Keratinocyte (primary cell): ENCODE measurements around the gene MAOB. TPM values are rescaled to one million over a fixed set of nuclear protein-coding genes. Genes with fewer than 3 reads are reported as not detected.

Experiments
- DNase-seq: peaks from one replicate; pipeline ENCODE4 v3.0.0-alpha.2; 2011; ENCODE audit warnings: low read depth, missing footprints, low spot score
- FAIRE-seq: peaks from 2 replicates; lab custom pipeline; 2011; peaks lifted over from hg19 to GRCh38; lab: Jason Lieb, UNC
- H2AFZ ChIP-seq: 2 replicates; pipeline ENCODE4 v1.6.0; 2012; ENCODE audit warnings: low read length, control low read depth, inconsistent platforms; ENCODE audit not compliant: control insufficient read depth
- H3K27ac ChIP-seq: 2 replicates; pipeline ENCODE4 v1.5.1; 2011; ENCODE audit warnings: low read length; ENCODE audit not compliant: control insufficient read depth, insufficient read depth
- H3K27me3 ChIP-seq: 3 replicates; pipeline ENCODE4 v1.6.0; 2011; ENCODE audit warnings: low read length; ENCODE audit not compliant: control insufficient read depth, insufficient read depth; ENCODE audit errors: extremely low read depth
- H3K36me3 ChIP-seq, 2 experiments: 2 replicates in 1 of 2; 3 replicates in 1 of 2; pipeline ENCODE4 v1.5.1; 2011; ENCODE audit warnings: low read length in 2 of 2, mild to moderate bottlenecking in 1 of 2; ENCODE audit not compliant: control insufficient read depth in 2 of 2, insufficient read depth in 2 of 2; ENCODE audit errors: extremely low read depth in 1 of 2
- H3K4me1 ChIP-seq: 3 replicates; pipeline ENCODE4 v1.5.1; 2011; ENCODE audit warnings: low read length; ENCODE audit not compliant: control insufficient read depth, insufficient read depth; ENCODE audit errors: extremely low read depth
- H3K4me2 ChIP-seq: 3 replicates; pipeline ENCODE4 v1.6.0; 2011; ENCODE audit warnings: low read depth, low read length; ENCODE audit not compliant: control insufficient read depth, insufficient read depth; ENCODE audit errors: extremely low read depth
- H3K4me3 ChIP-seq, 3 experiments: fragments of 200-600 bp in 1 of 3; sonication (generic) in 1 of 3; 2 replicates in 2 of 3; 3 replicates in 1 of 3; pipeline ENCODE4 v1.5.1; 2011 to 2016; ENCODE audit warnings: low read length in 3 of 3, mild to moderate bottlenecking in 3 of 3, control low read depth in 2 of 3, inconsistent platforms in 1 of 3, low read depth in 1 of 3, mixed read lengths in 1 of 3, mixed run types in 1 of 3, moderate library complexity in 1 of 3; ENCODE audit not compliant: control insufficient read depth in 2 of 3, insufficient read depth in 2 of 3; ENCODE audit errors: extremely low read depth in 1 of 3
- H3K79me2 ChIP-seq: 2 replicates; pipeline ENCODE4 v1.6.0; 2012; ENCODE audit warnings: low read length; ENCODE audit not compliant: control insufficient read depth, insufficient read depth
- H3K9ac ChIP-seq: 3 replicates; pipeline ENCODE4 v1.6.0; 2011; ENCODE audit warnings: low read length; ENCODE audit not compliant: control insufficient read depth, insufficient read depth; ENCODE audit errors: extremely low read depth
- H3K9me1 ChIP-seq: 3 replicates; pipeline ENCODE4 v1.6.0; 2011; ENCODE audit warnings: low read length; ENCODE audit not compliant: control insufficient read depth, insufficient read depth; ENCODE audit errors: extremely low read depth
- H3K9me3 ChIP-seq: 2 replicates; pipeline ENCODE4 v1.5.1; 2012; ENCODE audit warnings: low read depth, low read length; ENCODE audit not compliant: control insufficient read depth
- H4K20me1 ChIP-seq: 3 replicates; pipeline ENCODE4 v1.6.0; 2011; ENCODE audit warnings: low read length; ENCODE audit not compliant: control insufficient read depth, insufficient read depth; ENCODE audit errors: extremely low read depth
- CTCF ChIP-seq, 3 experiments: IDR thresholded peaks in 1 of 3; conservative IDR thresholded peaks in 1 of 3; optimal IDR thresholded peaks in 1 of 3; 2 replicates in 2 of 3; 3 replicates in 1 of 3; pipeline versions ENCODE3 to v1.5.1; 2011; ENCODE audit warnings: low read length in 3 of 3, mild to moderate bottlenecking in 3 of 3, moderate library complexity in 2 of 3, control low read depth in 1 of 3, inconsistent platforms in 1 of 3; ENCODE audit not compliant: insufficient read depth in 2 of 3; ENCODE audit errors: extremely low read depth in 1 of 3
- EZH2 ChIP-seq: IDR thresholded peaks from one replicate; pipeline ENCODE4 v1.6.1; 2012; ENCODE audit warnings: inconsistent platforms, mild to moderate bottlenecking, low read length, moderate library complexity
- dilution Hi-C: fragments of 300-500 bp; cut with MboI; formaldehyde crosslinking; loops from one replicate; pipeline ENCODE4 v1.7.0; 2020; ENCODE audit warnings: low sequenced_read_pairs; ENCODE audit not compliant: extremely low pct_ligation_motif_present
- polyA plus RNA-seq, 5 experiments: library from polyadenylated mRNA; depleted of rRNA in 3 of 5; stranded (reverse) in 3 of 5; stranded (forward) in 1 of 5; unstranded in 1 of 5; fragments of >200 nt; gene quantifications; 1 replicate in 1 of 5; 2 replicates in 3 of 5; 3 replicates in 1 of 5; pipeline versions ENCODE4 v1.2.1 to v1.2.3, GENCODE V29; 2011 to 2012; ENCODE audit warnings: missing spikeins in 2 of 5, low read depth in 1 of 5, low replicate concordance in 1 of 5

Gene MAOB
- polyA plus RNA-seq, 1 donor (not counting 4 experiments of a cell fraction or from before 2014, with no cell fraction given) = 0.24 TPM

GRCh38 chrX:43718956-43719355 lies 163.3 kb downstream of the MAOB start:
- Histone ChIP-seq H3K27me3 (no peaks in the 10 kb centered on the region), H3K27ac (peak overlapping the region; percentile 93), H3K79me2 (no peaks in the 10 kb centered on the region), H3K9me1 (no peaks in the 10 kb centered on the region), H2AFZ (no peak overlapping the region), H3K9me3 (peaks cover 2% of the 10 kb centered on the region), H3K36me3 (no peaks in the 10 kb centered on the region), H3K4me1 (peaks cover 35% of the 10 kb centered on the region), H3K4me2 (no peak overlapping the region), H3K9ac (no peak overlapping the region), H3K4me3 (no peak overlapping the region), H4K20me1 (no peaks in the 10 kb centered on the region)
- TF ChIP-seq EZH2 = no peak
- DNase-seq (peak; percentile 88), FAIRE-seq (peak; percentile 41)
- dilution Hi-C loops = no loop called here

- Histone ChIP-seq H3K9ac (peak overlapping the region; percentile 36), H4K20me1 (no peaks in the 10 kb centered on the region), H3K4me1 (peaks cover 35% of the 10 kb centered on the region), H3K36me3 (no peaks in the 10 kb centered on the region), H3K4me2 (no peak overlapping the region), H3K79me2 (no peaks in the 10 kb centered on the region), H3K9me3 (peaks cover 2% of the 10 kb centered on the region), H3K4me3 (no peak overlapping the region), H3K27me3 (no peaks in the 10 kb centered on the region), H2AFZ (no peak overlapping the region), H3K9me1 (no peaks in the 10 kb centered on the region), H3K27ac (peak overlapping the region; percentile 93)
- DNase-seq (no peak), FAIRE-seq (no peak)
- TF ChIP-seq CTCF (optimal IDR thresholded peaks at IDR 0.05 in 1 of 3, IDR thresholded peaks at IDR 0.05 in 1 of 3, conservative IDR thresholded peaks at IDR 0.05 in 1 of 3; ENCODE audit: extremely low read depth in 1 of 3, insufficient read depth in 2 of 3, low read length in 3 of 3) (no peak), EZH2 (no peak)
- dilution Hi-C loops = no loop called here
These were observed 163.7 kb downstream of the MAOB start for GRCh38 chrX:43718546-43718945.

- Histone ChIP-seq H3K27me3 (no peaks in the 10 kb centered on the region), H2AFZ (no peak overlapping the region), H4K20me1 (no peaks in the 10 kb centered on the region), H3K4me3 (no peak overlapping the region), H3K36me3 (no peaks in the 10 kb centered on the region), H3K4me1 (peaks cover 35% of the 10 kb centered on the region), H3K4me2 (peak overlapping the region; percentile 54), H3K79me2 (no peaks in the 10 kb centered on the region), H3K9me1 (no peaks in the 10 kb centered on the region), H3K9ac (peak overlapping the region; percentile 36), H3K27ac (peak overlapping the region; percentile 93), H3K9me3 (peaks cover 2% of the 10 kb centered on the region)
- peak; percentile 76 for FAIRE-seq
- no peak for DNase-seq
- TF ChIP-seq CTCF (optimal IDR thresholded peaks at IDR 0.05 in 1 of 3, IDR thresholded peaks at IDR 0.05 in 1 of 3, conservative IDR thresholded peaks at IDR 0.05 in 1 of 3; ENCODE audit: extremely low read depth in 1 of 3, insufficient read depth in 2 of 3, low read length in 3 of 3) = no peak
- no peak for TF ChIP-seq EZH2
- dilution Hi-C loops = no loop called here
These were observed 164.2 kb downstream of the MAOB start for GRCh38 chrX:43718081-43718480.
